HG03457 (cell line): ENCODE results near the gene ENDOV.

Source experiments
- ATAC-seq: cut with Tn5 transposase; IDR thresholded peaks from one replicate; pipeline ENCODE4 v1.9.1; 2021; ENCODE audit warnings: moderate number of reproducible peaks; ENCODE audit not compliant: unreplicated experiment

ENDOV gene

GRCh38 chr17:80414508-80414802 lies 512 bp upstream of the ENDOV start:
- no peak for ATAC-seq

GRCh38 chr17:80415626-80416137 lies 715 bp downstream of the ENDOV start:
- ATAC-seq: peak; percentile 6

GRCh38 chr17:80416260-80416939 lies 1.4 kb downstream of the ENDOV start:
- no peak for ATAC-seq

GRCh38 chr17:80416940-80417293 lies 1.9 kb downstream of the ENDOV start:
- ATAC-seq: no peak

GRCh38 chr17:80418589-80418988 lies 3.6 kb downstream of the ENDOV start:
- ATAC-seq: no peak

GRCh38 chr17:80419255-80419654 lies 4.3 kb downstream of the ENDOV start:
- no peak for ATAC-seq

GRCh38 chr17:80421381-80422090 lies 6.6 kb downstream of the ENDOV start:
- ATAC-seq: no peak

GRCh38 chr17:80422276-80422675 lies 7.3 kb downstream of the ENDOV start:
- ATAC-seq: no peak

GRCh38 chr17:80422981-80423380 lies 8.0 kb downstream of the ENDOV start:
- no peak for ATAC-seq

GRCh38 chr17:80423536-80424225 lies 8.7 kb downstream of the ENDOV start:
- no peak for ATAC-seq

- no peak for ATAC-seq
These were observed 9.3 kb downstream of the ENDOV start for GRCh38 chr17:80424261-80424660.

- no peak for ATAC-seq
These were observed 10.2 kb downstream of the ENDOV start for GRCh38 chr17:80424878-80425765.

- no peak for ATAC-seq
These were observed 11.0 kb downstream of the ENDOV start for GRCh38 chr17:80425835-80426426.

GRCh38 chr17:80426671-80427326 lies 11.8 kb downstream of the ENDOV start:
- no peak for ATAC-seq

GRCh38 chr17:80427366-80428282 lies 12.7 kb downstream of the ENDOV start:
- ATAC-seq: no peak

GRCh38 chr17:80428363-80428762 lies 13.4 kb downstream of the ENDOV start:
- no peak for ATAC-seq

- ATAC-seq: no peak
These were observed 13.8 kb downstream of the ENDOV start for GRCh38 chr17:80428796-80429195.

- no peak for ATAC-seq
These were observed 14.6 kb downstream of the ENDOV start for GRCh38 chr17:80429356-80430275.
